Neural cell (in vitro differentiated cells): Measurements from ENCODE around the gene FKBP2. TPM values are rescaled to one million over a fixed set of nuclear protein-coding genes. Genes with fewer than 3 reads are reported as not detected.

Source experiments
- H2AFZ ChIP-seq: fragments of 200-600, 300-800 bp; sonication (generic), shearing (Covaris generic); 2 replicates; pipeline ENCODE4 v1.6.0; 2014; ENCODE audit warnings: low read depth, mild to moderate bottlenecking, antibody characterized with exemption, low read length, moderate library complexity
- H3F3A ChIP-seq: fragments of 200-600 bp; shearing (Covaris generic); 2 replicates; pipeline ENCODE4 v1.6.1; 2016; ENCODE audit warnings: mild to moderate bottlenecking, moderate library complexity, mixed read lengths, antibody characterized with exemption, low read length; ENCODE audit not compliant: insufficient read depth, poor library complexity, severe bottlenecking
- H3K27ac ChIP-seq: fragments of 200-600, 300-800 bp; sonication (generic), shearing (Covaris generic); 2 replicates; pipeline ENCODE4 v1.5.1; 2014; ENCODE audit warnings: mild to moderate bottlenecking, low read length, moderate library complexity
- H3K27me3 ChIP-seq: fragments of 300-800, 200-600 bp; sonication (generic), shearing (Covaris generic); 2 replicates; pipeline ENCODE4 v1.6.0; 2014; ENCODE audit warnings: mild to moderate bottlenecking, low read depth, low read length, moderate library complexity; ENCODE audit not compliant: insufficient read depth
- H3K36me3 ChIP-seq: fragments of 300-800, 200-600 bp; sonication (generic), shearing (Covaris generic); 2 replicates; pipeline ENCODE4 v1.5.1; 2014; ENCODE audit warnings: mild to moderate bottlenecking, antibody characterized with exemption, low read length, moderate library complexity; ENCODE audit not compliant: insufficient read depth
- H3K4me2 ChIP-seq: fragments of 300-800, 200-600 bp; sonication (generic), shearing (Covaris generic); 2 replicates; pipeline ENCODE4 v1.6.0; 2014; ENCODE audit warnings: mild to moderate bottlenecking, low read length
- H3K4me3 ChIP-seq: fragments of 300-800, 200-600 bp; sonication (generic), shearing (Covaris generic); 2 replicates; pipeline ENCODE4 v1.5.1; 2014; ENCODE audit warnings: mild to moderate bottlenecking, low read length, moderate library complexity
- H3K79me2 ChIP-seq: fragments of 200-600 bp; shearing (Covaris generic); replicated peaks from 2 replicates; pipeline ENCODE4 v1.6.0; 2014; ENCODE audit warnings: mild to moderate bottlenecking, low read length, moderate library complexity; ENCODE audit not compliant: insufficient read depth
- H3K9ac ChIP-seq: fragments of 300-800, 200-600 bp; sonication (generic), shearing (Covaris generic); 2 replicates; pipeline ENCODE4 v1.6.1; 2016; ENCODE audit warnings: mild to moderate bottlenecking, low read length, mixed read lengths
- H3K9me2 ChIP-seq: fragments of 200-600 bp; shearing (Covaris generic); 2 replicates; pipeline ENCODE4 v1.6.1; 2016; ENCODE audit warnings: mild to moderate bottlenecking, low read length, mixed read lengths; ENCODE audit not compliant: insufficient read depth
- H3K9me3 ChIP-seq: fragments of 200-600, 300-800 bp; sonication (generic), shearing (Covaris generic); 2 replicates; pipeline ENCODE4 v1.6.1; 2016; ENCODE audit warnings: mild to moderate bottlenecking, mixed run types, low read length, moderate library complexity, mixed read lengths
- H4K20me1 ChIP-seq: fragments of 200-600 bp; shearing (Covaris generic); 2 replicates; pipeline ENCODE4 v1.6.1; 2016; ENCODE audit warnings: mild to moderate bottlenecking, mixed run types; ENCODE audit not compliant: insufficient read depth
- EP300 ChIP-seq: fragments of 450-650 bp; conservative IDR thresholded peaks from 2 replicates; pipeline ENCODE4 v1.6.1; 2014; ENCODE audit warnings: antibody characterized with exemption, mild to moderate bottlenecking, moderate library complexity; ENCODE audit not compliant: poor library complexity, severe bottlenecking
- EZH2 ChIP-seq: fragments of 200-600, 300-800 bp; shearing (Covaris generic), sonication (generic); IDR thresholded peaks from 2 replicates; pipeline ENCODE4 v1.6.1; 2014; ENCODE audit warnings: antibody characterized with exemption, low read length, borderline replicate concordance, mild to moderate bottlenecking; ENCODE audit not compliant: insufficient read depth, poor library complexity, severe bottlenecking
- MXI1 ChIP-seq: fragments of 450-650 bp; conservative IDR thresholded peaks from 2 replicates; pipeline ENCODE4 v1.6.1; 2014; ENCODE audit warnings: antibody characterized with exemption, mild to moderate bottlenecking; ENCODE audit not compliant: poor library complexity, severe bottlenecking
- POLR2AphosphoS5 ChIP-seq: IDR thresholded peaks from 2 replicates; pipeline ENCODE4 v1.6.1; 2012
- RAD21 ChIP-seq: fragments of 450-650 bp; conservative IDR thresholded peaks from 2 replicates; pipeline ENCODE4 v1.6.1; 2014; ENCODE audit warnings: antibody characterized with exemption, mild to moderate bottlenecking, moderate library complexity
- SMC3 ChIP-seq: fragments of 450-650 bp; conservative IDR thresholded peaks from 2 replicates; pipeline ENCODE4 v1.6.1; 2014; ENCODE audit warnings: antibody characterized with exemption, mild to moderate bottlenecking, moderate library complexity; ENCODE audit not compliant: poor library complexity
- TAF1 ChIP-seq: IDR thresholded peaks from 2 replicates; pipeline ENCODE4 v1.6.1; 2012; ENCODE audit warnings: low read depth
- polyA plus RNA-seq: library from polyadenylated mRNA; depleted of rRNA; stranded (reverse); fragments of >200 nt; gene quantifications from 2 replicates; pipeline ENCODE4 v1.2.3, GENCODE V29; 2014
- TF ChIP-seq, protein P1 (sequence below): IDR thresholded peaks from 2 replicates; pipeline ENCODE4 v1.6.1; 2012; ENCODE audit warnings: borderline replicate concordance
- TF ChIP-seq, protein P2 (sequence below): fragments of 450-650 bp; IDR thresholded peaks from 2 replicates; pipeline ENCODE4 v1.5.1; 2014; ENCODE audit warnings: antibody characterized with exemption, mild to moderate bottlenecking, moderate library complexity; ENCODE audit not compliant: poor library complexity, severe bottlenecking

Gene FKBP2
- polyA plus RNA-seq, 1 donor from 2014 or later = 47.4 TPM

DNA sequence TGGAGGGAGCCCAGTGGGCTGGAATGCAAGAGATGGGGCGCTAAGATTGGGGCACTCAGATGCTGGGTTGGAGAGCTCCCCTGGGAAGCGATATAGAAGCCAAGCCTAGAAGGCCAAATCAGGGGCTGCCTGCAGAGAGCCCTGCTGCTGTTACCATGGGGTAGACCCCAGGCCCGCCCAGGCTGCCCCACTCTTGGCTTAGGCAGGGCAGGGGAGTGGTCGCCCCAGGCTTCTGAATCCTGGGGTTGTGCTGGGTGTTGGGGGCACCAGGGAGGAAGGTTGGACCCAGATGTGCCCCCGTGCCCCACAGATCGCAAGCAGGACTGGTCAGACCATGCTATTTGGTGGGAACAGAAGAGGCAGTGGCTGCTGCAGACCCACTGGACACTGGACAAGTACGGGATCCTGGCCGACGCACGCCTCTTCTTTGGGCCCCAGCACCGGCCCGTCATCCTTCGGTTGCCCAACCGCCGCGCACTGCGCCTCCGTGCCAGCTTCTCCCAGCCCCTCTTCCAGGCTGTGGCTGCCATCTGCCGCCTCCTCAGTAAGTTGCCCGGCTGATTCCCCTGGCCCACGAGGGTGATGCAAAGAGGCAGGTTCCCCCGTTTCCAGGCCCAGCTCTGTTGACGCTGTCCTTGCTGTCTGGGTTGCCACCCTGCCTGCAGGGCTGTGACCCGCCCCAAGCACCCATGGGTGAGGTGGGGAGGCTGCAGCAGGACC, 30.4 kb upstream of the FKBP2 start:
- Histone ChIP-seq H3K79me2 (no peaks in the 10 kb centered on the region), H2AFZ (no peak overlapping the region), H3K4me2 (no peak overlapping the region), H3K27ac (no peak overlapping the region), H3K9me3 (no peaks in the 10 kb centered on the region), H3K36me3 (no peaks in the 10 kb centered on the region), H3K9ac (no peak overlapping the region), H3K4me3 (no peak overlapping the region), H3K27me3 (no peaks in the 10 kb centered on the region), H4K20me1 (no peaks in the 10 kb centered on the region), H3K9me2 (no peaks in the 10 kb centered on the region), H3F3A (no peaks in the 10 kb centered on the region)
- TF ChIP-seq TAF1 = no peak
- no peak for TF ChIP-seq EP300
- TF ChIP-seq EZH2 = no peak
- no peak for TF ChIP-seq POLR2AphosphoS5
- no peak for TF ChIP-seq RAD21
- TF ChIP-seq SMC3 = no peak
- TF ChIP-seq, protein P1, sequence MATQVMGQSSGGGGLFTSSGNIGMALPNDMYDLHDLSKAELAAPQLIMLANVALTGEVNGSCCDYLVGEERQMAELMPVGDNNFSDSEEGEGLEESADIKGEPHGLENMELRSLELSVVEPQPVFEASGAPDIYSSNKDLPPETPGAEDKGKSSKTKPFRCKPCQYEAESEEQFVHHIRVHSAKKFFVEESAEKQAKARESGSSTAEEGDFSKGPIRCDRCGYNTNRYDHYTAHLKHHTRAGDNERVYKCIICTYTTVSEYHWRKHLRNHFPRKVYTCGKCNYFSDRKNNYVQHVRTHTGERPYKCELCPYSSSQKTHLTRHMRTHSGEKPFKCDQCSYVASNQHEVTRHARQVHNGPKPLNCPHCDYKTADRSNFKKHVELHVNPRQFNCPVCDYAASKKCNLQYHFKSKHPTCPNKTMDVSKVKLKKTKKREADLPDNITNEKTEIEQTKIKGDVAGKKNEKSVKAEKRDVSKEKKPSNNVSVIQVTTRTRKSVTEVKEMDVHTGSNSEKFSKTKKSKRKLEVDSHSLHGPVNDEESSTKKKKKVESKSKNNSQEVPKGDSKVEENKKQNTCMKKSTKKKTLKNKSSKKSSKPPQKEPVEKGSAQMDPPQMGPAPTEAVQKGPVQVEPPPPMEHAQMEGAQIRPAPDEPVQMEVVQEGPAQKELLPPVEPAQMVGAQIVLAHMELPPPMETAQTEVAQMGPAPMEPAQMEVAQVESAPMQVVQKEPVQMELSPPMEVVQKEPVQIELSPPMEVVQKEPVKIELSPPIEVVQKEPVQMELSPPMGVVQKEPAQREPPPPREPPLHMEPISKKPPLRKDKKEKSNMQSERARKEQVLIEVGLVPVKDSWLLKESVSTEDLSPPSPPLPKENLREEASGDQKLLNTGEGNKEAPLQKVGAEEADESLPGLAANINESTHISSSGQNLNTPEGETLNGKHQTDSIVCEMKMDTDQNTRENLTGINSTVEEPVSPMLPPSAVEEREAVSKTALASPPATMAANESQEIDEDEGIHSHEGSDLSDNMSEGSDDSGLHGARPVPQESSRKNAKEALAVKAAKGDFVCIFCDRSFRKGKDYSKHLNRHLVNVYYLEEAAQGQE = no peak
- TF ChIP-seq, protein P2, sequence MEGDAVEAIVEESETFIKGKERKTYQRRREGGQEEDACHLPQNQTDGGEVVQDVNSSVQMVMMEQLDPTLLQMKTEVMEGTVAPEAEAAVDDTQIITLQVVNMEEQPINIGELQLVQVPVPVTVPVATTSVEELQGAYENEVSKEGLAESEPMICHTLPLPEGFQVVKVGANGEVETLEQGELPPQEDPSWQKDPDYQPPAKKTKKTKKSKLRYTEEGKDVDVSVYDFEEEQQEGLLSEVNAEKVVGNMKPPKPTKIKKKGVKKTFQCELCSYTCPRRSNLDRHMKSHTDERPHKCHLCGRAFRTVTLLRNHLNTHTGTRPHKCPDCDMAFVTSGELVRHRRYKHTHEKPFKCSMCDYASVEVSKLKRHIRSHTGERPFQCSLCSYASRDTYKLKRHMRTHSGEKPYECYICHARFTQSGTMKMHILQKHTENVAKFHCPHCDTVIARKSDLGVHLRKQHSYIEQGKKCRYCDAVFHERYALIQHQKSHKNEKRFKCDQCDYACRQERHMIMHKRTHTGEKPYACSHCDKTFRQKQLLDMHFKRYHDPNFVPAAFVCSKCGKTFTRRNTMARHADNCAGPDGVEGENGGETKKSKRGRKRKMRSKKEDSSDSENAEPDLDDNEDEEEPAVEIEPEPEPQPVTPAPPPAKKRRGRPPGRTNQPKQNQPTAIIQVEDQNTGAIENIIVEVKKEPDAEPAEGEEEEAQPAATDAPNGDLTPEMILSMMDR = no peak
- TF ChIP-seq MXI1 = no peak

GRCh38 chr11:64211181-64211872, 29.6 kb upstream of the FKBP2 start:
- Histone ChIP-seq H3K9me2 (no peaks in the 10 kb centered on the region), H3K4me2 (no peak overlapping the region), H4K20me1 (no peaks in the 10 kb centered on the region), H3K36me3 (no peaks in the 10 kb centered on the region), H3K9me3 (no peaks in the 10 kb centered on the region), H3K9ac (no peak overlapping the region), H3K4me3 (no peak overlapping the region), H3F3A (no peaks in the 10 kb centered on the region), H3K27ac (no peak overlapping the region), H3K27me3 (no peaks in the 10 kb centered on the region), H3K79me2 (no peaks in the 10 kb centered on the region), H2AFZ (no peak overlapping the region)
- TF ChIP-seq, protein P2 = no peak
- TF ChIP-seq MXI1 (no peak), POLR2AphosphoS5 (no peak), RAD21 (no peak), SMC3 (no peak), EP300 (no peak), EZH2 (no peak), TAF1 (no peak)
- TF ChIP-seq, protein P1 = no peak
